CD4-positive, alpha-beta T cell (primary cell): Measurements from ENCODE around the gene PLXDC2. TPM values are rescaled to one million over a fixed set of nuclear protein-coding genes. Genes with fewer than 3 reads are reported as not detected.

Source experiments
- ATAC-seq: fragments of 200-7000 bp; cut with Tn5 transposase; one replicate; pipeline ENCODE4 v1.10.0; 2022; ENCODE audit warnings: mild to moderate bottlenecking; ENCODE audit not compliant: poor library complexity
- CTCF ChIA-PET: fragments of 350-600 bp; sonication (Branson Sonifier 250); formaldehyde crosslinking; loops from one replicate; lab custom pipeline; 2021; ENCODE audit warnings: antibody characterized with exemption, inconsistent platforms; lab: Charles Lee
- POLR2A ChIA-PET: fragments of 350-600 bp; sonication (Branson Sonifier 250); formaldehyde crosslinking; loops from one replicate; lab custom pipeline; 2021; ENCODE audit warnings: antibody characterized with exemption, inconsistent platforms; lab: Charles Lee
- DNase-seq, 14 experiments: peaks; one replicate each; pipeline ENCODE4 v3.0.0-alpha.2; 2013 to 2020; ENCODE audit warnings: mixed read lengths in 2 of 14
- H3K27ac ChIP-seq, 2 donors: one replicate each; pipeline versions ENCODE4 v1.5.1 to v1.7.0; 2013; ENCODE audit warnings: low read length in 2 of 2, low read depth in 1 of 2, mild to moderate bottlenecking in 1 of 2
- H3K27me3 ChIP-seq, 2 experiments: 1 replicate in 1 of 2; 2 replicates in 1 of 2; pipeline versions ENCODE4 v1.6.1 to v1.7.0; 2013; ENCODE audit warnings: low read length in 2 of 2, control low read depth in 1 of 2, mild to moderate bottlenecking in 1 of 2, moderate library complexity in 1 of 2; ENCODE audit not compliant: insufficient read depth in 2 of 2, control insufficient read depth in 1 of 2
- H3K36me3 ChIP-seq: one replicate; pipeline ENCODE4 v1.6.1; 2013; ENCODE audit warnings: low read length, control low read depth; ENCODE audit not compliant: insufficient read depth
- H3K4me1 ChIP-seq: one replicate; pipeline ENCODE4 v1.6.1; 2013; ENCODE audit warnings: low read length, control low read depth; ENCODE audit not compliant: insufficient read depth
- H3K4me3 ChIP-seq: one replicate; pipeline ENCODE4 v1.5.1; 2013; ENCODE audit warnings: mild to moderate bottlenecking, low read length, moderate library complexity
- H3K9me3 ChIP-seq, 2 experiments: 1 replicate in 1 of 2; 2 replicates in 1 of 2; pipeline versions ENCODE4 v1.6.1 to v1.7.0; 2013; ENCODE audit warnings: low read length in 2 of 2, mild to moderate bottlenecking in 2 of 2, control low read depth in 1 of 2, moderate library complexity in 1 of 2; ENCODE audit not compliant: control insufficient read depth in 1 of 2, insufficient read depth in 1 of 2
- H3K27ac Mint-ChIP-seq: one replicate; pipeline ENCODE4 v1.8.0; 2020; ENCODE audit warnings: mixed read lengths
- H3K27me3 Mint-ChIP-seq: one replicate; pipeline ENCODE4 v1.8.0; 2021; ENCODE audit warnings: mixed read lengths
- H3K36me3 Mint-ChIP-seq: one replicate; pipeline ENCODE4 v1.8.0; 2021; ENCODE audit warnings: low read depth, mixed read lengths
- H3K4me1 Mint-ChIP-seq: one replicate; pipeline ENCODE4 v1.8.0; 2021; ENCODE audit warnings: low read depth, mixed read lengths
- H3K4me3 Mint-ChIP-seq: one replicate; pipeline ENCODE4 v1.8.0; 2020; ENCODE audit warnings: mild to moderate bottlenecking, mixed read lengths
- H3K9me3 Mint-ChIP-seq: one replicate; pipeline ENCODE4 v1.8.0; 2020; ENCODE audit warnings: mixed read lengths
- CTCF ChIP-seq: fragments of 200-600 bp; IDR thresholded peaks from one replicate; pipeline ENCODE4 v1.8.0; 2022; ENCODE audit warnings: antibody characterized with exemption, mild to moderate bottlenecking
- intact Hi-C, 2 experiments: fragments of 100-400 bp; cut with DNase I in 1 of 2; cut with micrococcal nuclease in 1 of 2; formaldehyde crosslinking; loops; one replicate each; pipeline versions ENCODE4 v1.15.1 to v1.9.0; 2023 to 2025; cut with DNase I, micrococcal nuclease
- total RNA-seq, 174 experiments: library from RNA in 2 of 174; stranded (reverse) in 2 of 174; gene quantifications; one replicate each; pipeline ENCODE4 v1.2.3 and lab custom pipeline; 2021 to 2026

The PLXDC2 gene
- total RNA-seq, 2 experiments from 2014 or later, result 0.41 to 0.61 TPM

- CTCF ChIA-PET, result no interaction called here
- Histone ChIP-seq H3K36me3 (no peaks in the 10 kb centered on the region), H3K27ac (no peak overlapping the region), H3K9me3 (no peaks in the 10 kb centered on the region), H3K27me3 (no peaks in the 10 kb centered on the region), H3K4me1 (no peaks in the 10 kb centered on the region), H3K4me3 (no peak overlapping the region)
- Mint-ChIP-seq H3K36me3 (no peaks in the 10 kb centered on the region), H3K9me3 (peaks cover 3% of the 10 kb centered on the region), H3K27me3 (no peaks in the 10 kb centered on the region), H3K4me1 (no peaks in the 10 kb centered on the region), H3K27ac (no peak overlapping the region), H3K4me3 (no peak overlapping the region)
- DNase-seq (no peak), ATAC-seq (no peak)
- TF ChIP-seq CTCF, result no peak
- POLR2A ChIA-PET, result no interaction called here
- intact Hi-C loops, result no loop called here
Measured at GRCh38 chr10:19947656-19948055, 131.4 kb downstream of the PLXDC2 start.

- no peaks in the 10 kb centered on the region for H3K36me3 Mint-ChIP-seq
- no peak overlapping the region for H3K27ac Mint-ChIP-seq
- Histone ChIP-seq H3K36me3 (no peaks in the 10 kb centered on the region), H3K27ac (no peak overlapping the region), H3K4me1 (no peaks in the 10 kb centered on the region), H3K9me3 (no peaks in the 10 kb centered on the region), H3K27me3 (no peaks in the 10 kb centered on the region), H3K4me3 (no peak overlapping the region)
- H3K4me3 Mint-ChIP-seq, result no peak overlapping the region
- H3K27me3 Mint-ChIP-seq, result no peaks in the 10 kb centered on the region
- no peak for TF ChIP-seq CTCF
- CTCF ChIA-PET, result no interaction called here
- intact Hi-C loops, result no loop called here
- no peaks in the 10 kb centered on the region for H3K4me1 Mint-ChIP-seq
- peaks cover 3% of the 10 kb centered on the region for H3K9me3 Mint-ChIP-seq
- ATAC-seq (no peak), DNase-seq (no peak)
- POLR2A ChIA-PET, result no interaction called here
Measured at GRCh38 chr10:19952224-19953010, 136.2 kb downstream of the PLXDC2 start.

- Mint-ChIP-seq H3K4me1 (no peaks in the 10 kb centered on the region), H3K9me3 (peaks cover 3% of the 10 kb centered on the region), H3K36me3 (no peaks in the 10 kb centered on the region), H3K27ac (no peak overlapping the region), H3K27me3 (no peaks in the 10 kb centered on the region), H3K4me3 (no peak overlapping the region)
- no peak for DNase-seq
- no peaks in the 10 kb centered on the region for H3K27me3 ChIP-seq
- no peak overlapping the region for H3K4me3 ChIP-seq
- no peaks in the 10 kb centered on the region for H3K4me1 ChIP-seq
- H3K27ac ChIP-seq, result no peak overlapping the region
- TF ChIP-seq CTCF, result no peak
- intact Hi-C loops, result no loop called here
- H3K9me3 ChIP-seq, result no peaks in the 10 kb centered on the region
- no peak for ATAC-seq
- no peaks in the 10 kb centered on the region for H3K36me3 ChIP-seq
- ChIA-PET CTCF (no interaction called here), POLR2A (no interaction called here)
Measured at GRCh38 chr10:19954601-19955000, 138.4 kb downstream of the PLXDC2 start.
